GM12878 (cell line): ENCODE measurements around the gene ZNF581. TPM values are rescaled to one million over a fixed set of nuclear protein-coding genes. Genes with fewer than 3 reads are reported as not detected.

ENCODE experiments used
- ATAC-seq: fragments of 200-7000 bp; cut with Tn5 transposase; 3 replicates; pipeline ENCODE4 v1.9.1; 2020; ENCODE audit warnings: mild to moderate bottlenecking, moderate library complexity
- BruUV-seq: library from RNA; stranded (reverse); fragments of 400-500 nt; replicated peaks from 2 replicates; lab custom pipeline; 2021; lab: Mats Ljungman, UMichigan
- CTCF ChIA-PET: fragments of 300-600 bp; sonication (Branson Sonifier 250); formaldehyde crosslinking; extraction: SDS; loops from one replicate; lab custom pipeline; 2021; ENCODE audit warnings: inconsistent platforms; lab: Yijun Ruan, JAX
- POLR2A ChIA-PET: fragments of 350-600 bp; formaldehyde crosslinking; extraction: SDS; loops from one replicate; lab custom pipeline; 2021; ENCODE audit warnings: inconsistent platforms; lab: Charles Lee
- RAD21 ChIA-PET: fragments of 300-600 bp; sonication (Branson Sonifier 250); formaldehyde crosslinking; loops from one replicate; lab custom pipeline; 2023; ENCODE audit warnings: antibody characterized with exemption; ENCODE audit not compliant: unreplicated experiment; lab: Charles Lee
- SMC1A ChIA-PET: fragments of 300-600 bp; sonication (Branson Sonifier 250); formaldehyde crosslinking; loops from one replicate; lab custom pipeline; 2023; ENCODE audit not compliant: unreplicated experiment, uncharacterized antibody; lab: Charles Lee
- DNase-seq: peaks from one replicate; pipeline ENCODE4 v3.0.0-alpha.2; 2011; ENCODE audit warnings: low read depth, low spot score
- FAIRE-seq: peaks from 3 replicates; lab custom pipeline; 2011; peaks lifted over from hg19 to GRCh38; lab: Jason Lieb, UNC
- H2AFZ ChIP-seq: 2 replicates; pipeline ENCODE4 v1.6.0; 2011; ENCODE audit warnings: low read depth, low read length, control low read depth; ENCODE audit not compliant: control insufficient read depth
- H3K27ac ChIP-seq: 2 replicates; pipeline ENCODE4 v1.5.1; 2011; ENCODE audit warnings: control low read depth; ENCODE audit not compliant: control insufficient read depth, insufficient read depth
- H3K27me3 ChIP-seq, 2 experiments: replicated peaks in 1 of 2; 2 replicates each; pipeline versions ENCODE4 v1.6.0 to v1.6.1; 2011; ENCODE audit warnings: low read length in 1 of 2; ENCODE audit not compliant: control insufficient read depth in 2 of 2, insufficient read depth in 2 of 2
- H3K36me3 ChIP-seq, 2 experiments: 2 replicates each; pipeline ENCODE4 v1.5.1; 2011; ENCODE audit warnings: low read length in 1 of 2; ENCODE audit not compliant: control insufficient read depth in 2 of 2, insufficient read depth in 2 of 2
- H3K4me1 ChIP-seq: 2 replicates; pipeline ENCODE4 v1.6.1; 2011; ENCODE audit warnings: mild to moderate bottlenecking, low read length, moderate library complexity, mixed read lengths; ENCODE audit not compliant: control insufficient read depth, insufficient read depth
- H3K4me2 ChIP-seq: 2 replicates; pipeline ENCODE4 v1.6.0; 2011; ENCODE audit warnings: control low read depth; ENCODE audit not compliant: control insufficient read depth, insufficient read depth
- H3K4me3 ChIP-seq: fragments of 200-600 bp; sonication (generic); 2 replicates; pipeline ENCODE4 v1.5.1; 2016
- H3K79me2 ChIP-seq: 2 replicates; pipeline ENCODE4 v1.6.0; 2011; ENCODE audit warnings: low read length; ENCODE audit not compliant: control insufficient read depth, insufficient read depth
- H3K9ac ChIP-seq: 2 replicates; pipeline ENCODE4 v1.8.0; 2011; ENCODE audit warnings: low read length, control low read depth, mixed read lengths; ENCODE audit not compliant: control insufficient read depth, insufficient read depth
- H3K9me3 ChIP-seq: replicated peaks from 3 replicates; pipeline ENCODE4 v1.5.1; 2011; ENCODE audit warnings: mild to moderate bottlenecking, low read length; ENCODE audit not compliant: control insufficient read depth, insufficient read depth
- H4K20me1 ChIP-seq: 2 replicates; pipeline ENCODE4 v1.6.0; 2011; ENCODE audit not compliant: control insufficient read depth, insufficient read depth
- BCLAF1 ChIP-seq: fragments of 450-650 bp; IDR thresholded peaks from 2 replicates; pipeline ENCODE4 v1.6.1; 2017; ENCODE audit warnings: antibody characterized with exemption, mild to moderate bottlenecking, moderate library complexity
- CREB1 ChIP-seq: IDR thresholded peaks from 2 replicates; pipeline ENCODE4 v1.6.1; 2012; ENCODE audit warnings: low read depth, mild to moderate bottlenecking, inconsistent platforms
- FOXM1 ChIP-seq: IDR thresholded peaks from 2 replicates; pipeline ENCODE4 v1.6.1; 2012; ENCODE audit warnings: low read depth, mild to moderate bottlenecking, inconsistent platforms, low read length, moderate library complexity
- GATAD2B ChIP-seq: fragments of 450-650 bp; conservative IDR thresholded peaks from 2 replicates; pipeline ENCODE4 v1.6.1; 2017; ENCODE audit warnings: low read depth, mild to moderate bottlenecking, moderate library complexity
- IKZF1 ChIP-seq: fragments of 450-650 bp; conservative IDR thresholded peaks from 2 replicates; pipeline ENCODE4 v1.6.1; 2017; ENCODE audit warnings: antibody characterized with exemption, mild to moderate bottlenecking
- KDM1A ChIP-seq: fragments of 200-600 bp; sonication (generic); IDR thresholded peaks from 2 replicates; pipeline ENCODE4 v1.6.1; 2016; ENCODE audit warnings: borderline replicate concordance
- NRF1 ChIP-seq: conservative IDR thresholded peaks from 2 replicates; pipeline ENCODE4 v1.6.1; 2011; ENCODE audit warnings: mild to moderate bottlenecking, low read depth, low read length, improper control_type of control experiment
- PML ChIP-seq: IDR thresholded peaks from 2 replicates; pipeline ENCODE4 v1.6.1; 2012; ENCODE audit warnings: low read length, inconsistent platforms
- POU2F2 ChIP-seq: IDR thresholded peaks from 3 replicates; pipeline ENCODE4 v1.6.1; 2011; ENCODE audit warnings: low read depth, mild to moderate bottlenecking, low read length, borderline replicate concordance
- SMARCA5 ChIP-seq: fragments of 450-650 bp; IDR thresholded peaks from 2 replicates; pipeline ENCODE4 v1.6.1; 2017; ENCODE audit warnings: mild to moderate bottlenecking
- SPI1 ChIP-seq: IDR thresholded peaks from 2 replicates; pipeline ENCODE4 v1.6.1; 2011; ENCODE audit warnings: low read depth, mild to moderate bottlenecking, low read length, moderate library complexity, borderline replicate concordance; ENCODE audit not compliant: insufficient read depth
- ZBTB33 ChIP-seq: fragments of 450-650 bp; IDR thresholded peaks from 2 replicates; pipeline ENCODE4 v1.6.1; 2017; ENCODE audit warnings: mild to moderate bottlenecking
- WGBS: methylation state at CpG from one replicate; pipeline ENCODE4 v1.1.6; 2016; ENCODE audit warnings: low lambda C conversion rate; ENCODE audit not compliant: insufficient replicate concordance, insufficient coverage; ENCODE audit errors: missing lambda C conversion rate; 5-methylcytosine and 5-hydroxymethylcytosine counted together
- in situ Hi-C: fragments of 300-500 bp; cut with MboI; formaldehyde crosslinking; loops from 9 replicates; pipeline ENCODE4 v1.14.3; 2018; ENCODE audit warnings: mixed read lengths
- intact Hi-C: fragments of 100-400 bp; cut with micrococcal nuclease; formaldehyde crosslinking; loops from one replicate; pipeline ENCODE4 v1.14.2; 2022; ENCODE audit not compliant: unreplicated experiment
- polyA plus RNA-seq, 11 experiments: library from polyadenylated mRNA; depleted of rRNA in 4 of 11; unstranded in 6 of 11; stranded (reverse) in 5 of 11; fragments of >200 nt; fragmentation: Nextera tagmentation in 4 of 11; fragmentation: Illumina TruSeq in 1 of 11; extraction: Ambion mirVana in 4 of 11; extraction: Trizol in 1 of 11; gene quantifications; 1 replicate in 1 of 11; 2 replicates in 10 of 11; pipeline versions ENCODE4 v1.2.1 to v1.2.3, GENCODE V29; 2011 to 2016; ENCODE audit warnings: inconsistent platforms in 2 of 11, missing spikeins in 2 of 11, low read depth in 1 of 11
- total RNA-seq, 4 experiments: library from RNA; depleted of rRNA in 3 of 4; stranded (reverse); fragments of >200 nt in 3 of 4; fragmentation: Illumina TruSeq in 1 of 4; extraction: Trizol in 1 of 4; gene quantifications; 2 replicates each; pipeline versions ENCODE4 v1.2.1 to v1.2.3, GENCODE V29; 2013 to 2021
- TF ChIP-seq, protein P1 (sequence below): fragments of 450-650 bp; IDR thresholded peaks from 2 replicates; pipeline ENCODE4 v1.6.1; 2018; ENCODE audit warnings: borderline replicate concordance, mild to moderate bottlenecking; ENCODE audit not compliant: partially characterized antibody

ZNF581 gene
- total and polyA plus RNA-seq, 10 of the 15 experiments (the other 5 are each of a cell fraction or from before 2014, with no cell fraction given): 4.7 to 45.4 (median 22.2) TPM

GRCh38 chr19:55674841-55675660 is 31.6 kb downstream of the ZNF581 start, which contains the start of gene EPN1:
EPN1 (plus strand) TSS chr19:55675226; CDS start chr19:55678628, 3,402 bp downstream.
- intact Hi-C loops: loop anchor here (5.0 kb wide), 2 partner anchors 33 to 657 kb away; partner anchors contain the start of genes ZNF580 and ZNF581
- in situ Hi-C loops: loop anchor here (5.0 to 25.0 kb wide), 2 partner anchors 132 to 1538 kb away; partner anchors contain the start of gene CNOT3
- Histone ChIP-seq H3K27ac (peak within 1 kb of the TSS; percentile 94), H3K79me2 (peaks cover 51% of the 10 kb centered on the region), H3K9ac (peak within 1 kb of the TSS; percentile 97), H3K27me3 (no peaks in the 10 kb centered on the region), H3K4me1 (peaks cover 23% of the 10 kb centered on the region), H3K4me2 (peak within 1 kb of the TSS; percentile 100), H3K9me3 (no peaks in the 10 kb centered on the region), H3K4me3 (peak within 1 kb of the TSS; percentile 92), H4K20me1 (peaks cover 10% of the 10 kb centered on the region), H2AFZ (peak within 1 kb of the TSS; percentile 19; the same call in 1 of the 2 replicates), H3K36me3 (peaks cover 15 to 23% of the 10 kb centered on the region in 2 experiments)
- ATAC-seq: peak; percentile 64
- CTCF ChIA-PET: interaction anchor here (1.8 kb wide), 1 partner anchor 28 kb away, joined by 7 read pairs; the partner anchor contains the start of gene CCDC106
- BruUV-seq: no TSS peak
- SMC1A ChIA-PET: no interaction called here
- DNase-seq: peak; percentile 74
- WGBS: under 1% methylated on average over 80 of the region's 101 CpGs
- RAD21 ChIA-PET: interaction anchor here (1.8 kb wide), 1 partner anchor 20 kb away, joined by 9 read pairs; the partner anchor contains the start of gene U2AF2
- POLR2A ChIA-PET: interaction anchor here (1.4 kb wide), 1 partner anchor 18 kb away, joined by 5 read pairs; no protein-coding TSS in a partner anchor
- FAIRE-seq: peak; percentile 79
- TF ChIP-seq GATAD2B (peak; percentile 90), NRF1 (no peak), CREB1 (peak; percentile 95), FOXM1 (no peak), KDM1A (no peak), SPI1 (peak; percentile 40), SMARCA5 (peak; percentile 76; the same call in 1 of the 2 replicates), POU2F2 (0 out of 3 replicates have a peak, but pooled peaks have one; percentile 24), IKZF1 (peak; percentile 93), PML (peak; percentile 69; the same call in 1 of the 2 replicates), ZBTB33 (no peak), BCLAF1 (peak; percentile 66; the same call in 1 of the 2 replicates)
- TF ChIP-seq, protein P1, sequence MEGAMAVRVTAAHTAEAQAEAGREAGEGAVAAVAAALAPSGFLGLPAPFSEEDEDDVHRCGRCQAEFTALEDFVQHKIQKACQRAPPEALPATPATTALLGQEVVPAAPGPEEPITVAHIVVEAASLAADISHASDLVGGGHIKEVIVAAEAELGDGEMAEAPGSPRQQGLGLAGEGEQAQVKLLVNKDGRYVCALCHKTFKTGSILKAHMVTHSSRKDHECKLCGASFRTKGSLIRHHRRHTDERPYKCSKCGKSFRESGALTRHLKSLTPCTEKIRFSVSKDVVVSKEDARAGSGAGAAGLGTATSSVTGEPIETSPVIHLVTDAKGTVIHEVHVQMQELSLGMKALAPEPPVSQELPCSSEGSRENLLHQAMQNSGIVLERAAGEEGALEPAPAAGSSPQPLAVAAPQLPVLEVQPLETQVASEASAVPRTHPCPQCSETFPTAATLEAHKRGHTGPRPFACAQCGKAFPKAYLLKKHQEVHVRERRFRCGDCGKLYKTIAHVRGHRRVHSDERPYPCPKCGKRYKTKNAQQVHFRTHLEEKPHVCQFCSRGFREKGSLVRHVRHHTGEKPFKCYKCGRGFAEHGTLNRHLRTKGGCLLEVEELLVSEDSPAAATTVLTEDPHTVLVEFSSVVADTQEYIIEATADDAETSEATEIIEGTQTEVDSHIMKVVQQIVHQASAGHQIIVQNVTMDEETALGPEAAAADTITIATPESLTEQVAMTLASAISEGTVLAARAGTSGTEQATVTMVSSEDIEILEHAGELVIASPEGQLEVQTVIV: peak; percentile 64
